ENCODE results near the gene DPH1.
A peak's percentile ranks its signal among the peaks of the same experiment; 100 is the strongest.

DNA sequence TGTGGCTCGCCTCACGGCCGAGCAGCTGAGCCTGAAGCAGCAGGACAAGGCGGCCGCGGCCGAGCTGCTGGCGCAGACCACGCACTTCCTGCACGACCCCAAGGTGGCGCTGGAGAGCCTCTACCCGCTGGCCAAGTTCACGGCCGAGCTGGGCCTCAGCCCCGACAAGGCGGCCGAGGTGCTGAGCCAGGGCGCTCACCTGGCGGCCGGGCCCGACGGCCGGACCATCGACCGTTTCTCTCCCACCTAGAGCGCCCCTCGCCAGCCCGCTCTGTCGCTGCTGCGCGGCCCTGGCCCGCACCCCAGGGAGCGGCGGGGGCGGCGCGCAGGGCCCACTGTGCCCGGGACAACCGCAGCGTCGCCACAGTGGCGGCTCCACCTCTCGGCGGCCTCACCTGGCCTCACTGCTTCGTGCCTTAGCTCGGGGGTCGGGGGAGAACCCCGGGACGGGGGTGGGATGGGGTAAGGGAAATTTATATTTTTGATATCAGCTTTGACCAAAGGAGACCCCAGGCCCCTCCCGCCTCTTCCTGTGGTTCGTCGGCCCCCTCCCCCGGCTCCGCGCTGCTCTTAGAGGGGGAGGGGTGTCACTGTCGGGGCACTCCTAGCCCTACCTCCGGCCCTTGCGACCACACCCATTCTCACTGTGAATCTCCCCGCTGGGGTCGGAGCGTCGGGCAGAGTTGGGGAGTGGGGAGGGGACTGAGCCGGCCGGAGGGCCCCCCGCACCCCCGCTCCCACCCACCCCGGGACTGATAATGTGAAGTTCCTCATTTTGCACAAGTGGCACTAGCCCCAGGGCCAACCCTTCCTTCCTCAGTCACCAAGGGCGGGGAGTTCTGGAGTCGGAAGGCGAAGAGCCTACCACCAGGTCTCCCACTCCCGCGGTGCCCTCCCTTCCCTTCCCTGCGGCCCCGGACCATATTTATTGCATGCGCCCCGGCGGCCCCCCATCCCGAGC is 28.9 kb downstream of the DPH1 start:
- TF ChIP-seq, protein P1, sequence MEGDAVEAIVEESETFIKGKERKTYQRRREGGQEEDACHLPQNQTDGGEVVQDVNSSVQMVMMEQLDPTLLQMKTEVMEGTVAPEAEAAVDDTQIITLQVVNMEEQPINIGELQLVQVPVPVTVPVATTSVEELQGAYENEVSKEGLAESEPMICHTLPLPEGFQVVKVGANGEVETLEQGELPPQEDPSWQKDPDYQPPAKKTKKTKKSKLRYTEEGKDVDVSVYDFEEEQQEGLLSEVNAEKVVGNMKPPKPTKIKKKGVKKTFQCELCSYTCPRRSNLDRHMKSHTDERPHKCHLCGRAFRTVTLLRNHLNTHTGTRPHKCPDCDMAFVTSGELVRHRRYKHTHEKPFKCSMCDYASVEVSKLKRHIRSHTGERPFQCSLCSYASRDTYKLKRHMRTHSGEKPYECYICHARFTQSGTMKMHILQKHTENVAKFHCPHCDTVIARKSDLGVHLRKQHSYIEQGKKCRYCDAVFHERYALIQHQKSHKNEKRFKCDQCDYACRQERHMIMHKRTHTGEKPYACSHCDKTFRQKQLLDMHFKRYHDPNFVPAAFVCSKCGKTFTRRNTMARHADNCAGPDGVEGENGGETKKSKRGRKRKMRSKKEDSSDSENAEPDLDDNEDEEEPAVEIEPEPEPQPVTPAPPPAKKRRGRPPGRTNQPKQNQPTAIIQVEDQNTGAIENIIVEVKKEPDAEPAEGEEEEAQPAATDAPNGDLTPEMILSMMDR (IDR thresholded peaks at IDR 0.05 in 8 of 11, conservative IDR thresholded peaks at IDR 0.05 in 3 of 11): peak; percentile 59 to 91 (median 80)
- peak; percentile 13 to 77 (median 48) for TF ChIP-seq POLR2AphosphoS5 (IDR thresholded peaks at IDR 0.05)

Data from spleen (tissue), 7 donors.